ENCODE results near the gene UBE2C. TPM values are rescaled to one million over a fixed set of nuclear protein-coding genes. Genes with fewer than 3 reads are reported as not detected.

UBE2C gene
- total RNA-seq, 1 donor from 2014 or later, result 17.2 TPM

GRCh38 chr20:45841407-45842129 lies 29.1 kb downstream of the UBE2C start:
- no peak overlapping the region for H3K4me3 Mint-ChIP-seq (ENCODE audit: unreplicated experiment)

GRCh38 chr20:45842169-45842812 lies 29.8 kb downstream of the UBE2C start:
- H3K4me3 Mint-ChIP-seq (ENCODE audit: unreplicated experiment), result no peak overlapping the region
- H3K36me3 Mint-ChIP-seq (ENCODE audit: low read depth), result peaks cover 6% of the 10 kb centered on the region
- H3K9me3 Mint-ChIP-seq (ENCODE audit: low read depth), result no peaks in the 10 kb centered on the region
- H3K27me3 Mint-ChIP-seq (ENCODE audit: low read depth), result no peaks in the 10 kb centered on the region
- H3K4me1 Mint-ChIP-seq (ENCODE audit: low read depth), result peaks cover 9% of the 10 kb centered on the region
- TF ChIP-seq CTCF (IDR thresholded peaks at IDR 0.05), result no peak
- DNase-seq (ENCODE audit: low spot score), result no peak
- H3K27ac Mint-ChIP-seq (ENCODE audit: unreplicated experiment), result peak overlapping the region; percentile 57

More at GRCh38 chr20:45841407-45842129, 29.1 kb downstream of the UBE2C start:
- DNase-seq (ENCODE audit: low spot score), result no peak
- no peak for TF ChIP-seq CTCF (IDR thresholded peaks at IDR 0.05)
- Mint-ChIP-seq H3K36me3 (ENCODE audit: low read depth) (peaks cover 6% of the 10 kb centered on the region), H3K27me3 (ENCODE audit: low read depth) (no peaks in the 10 kb centered on the region), H3K4me1 (ENCODE audit: low read depth) (peaks cover 16% of the 10 kb centered on the region), H3K27ac (ENCODE audit: unreplicated experiment) (no peak overlapping the region), H3K9me3 (ENCODE audit: low read depth) (no peaks in the 10 kb centered on the region)

GRCh38 chr20:45843506-45843905 lies 31.1 kb downstream of the UBE2C start:
- TF ChIP-seq CTCF (IDR thresholded peaks at IDR 0.05), result no peak
- Mint-ChIP-seq H3K4me1 (ENCODE audit: low read depth) (peaks cover 7% of the 10 kb centered on the region), H3K9me3 (ENCODE audit: low read depth) (no peaks in the 10 kb centered on the region), H3K27ac (ENCODE audit: unreplicated experiment) (no peak overlapping the region), H3K36me3 (ENCODE audit: low read depth) (peaks cover 6% of the 10 kb centered on the region), H3K27me3 (ENCODE audit: low read depth) (no peaks in the 10 kb centered on the region), H3K4me3 (ENCODE audit: unreplicated experiment) (no peak overlapping the region)
- no peak for DNase-seq (ENCODE audit: low spot score)

GRCh38 chr20:45845452-45845851 lies 33.0 kb downstream of the UBE2C start:
- no peak for DNase-seq (ENCODE audit: low spot score)
- no peaks in the 10 kb centered on the region for H3K9me3 Mint-ChIP-seq (ENCODE audit: low read depth)
- H3K4me3 Mint-ChIP-seq (ENCODE audit: unreplicated experiment), result no peak overlapping the region
- no peak overlapping the region for H3K27ac Mint-ChIP-seq (ENCODE audit: unreplicated experiment)
- H3K27me3 Mint-ChIP-seq (ENCODE audit: low read depth), result no peaks in the 10 kb centered on the region
- peaks cover 6% of the 10 kb centered on the region for H3K36me3 Mint-ChIP-seq (ENCODE audit: low read depth)
- TF ChIP-seq CTCF (IDR thresholded peaks at IDR 0.05), result no peak
- H3K4me1 Mint-ChIP-seq (ENCODE audit: low read depth), result peaks cover 7% of the 10 kb centered on the region

GRCh38 chr20:45848421-45848820 lies 36.0 kb downstream of the UBE2C start:
- DNase-seq (ENCODE audit: low spot score), result peak; percentile 79
- H3K36me3 Mint-ChIP-seq (ENCODE audit: low read depth), result no peaks in the 10 kb centered on the region
- no peaks in the 10 kb centered on the region for H3K27me3 Mint-ChIP-seq (ENCODE audit: low read depth)
- no peak for TF ChIP-seq CTCF (IDR thresholded peaks at IDR 0.05)
- H3K27ac Mint-ChIP-seq (ENCODE audit: unreplicated experiment), result no peak overlapping the region
- no peaks in the 10 kb centered on the region for H3K4me1 Mint-ChIP-seq (ENCODE audit: low read depth)
- no peak overlapping the region for H3K4me3 Mint-ChIP-seq (ENCODE audit: unreplicated experiment)
- no peaks in the 10 kb centered on the region for H3K9me3 Mint-ChIP-seq (ENCODE audit: low read depth)
